Measurements from ENCODE around the gene EXOC3L4. TPM values are rescaled to one million over a fixed set of nuclear protein-coding genes. Genes with fewer than 3 reads are reported as not detected.

The EXOC3L4 gene
- polyA plus RNA-seq, 1 donor: 33.7 TPM

GRCh38 chr14:103101257-103101962 lies 6.9 kb downstream of the EXOC3L4 start:
- WGBS (ENCODE audit: insufficient coverage, low lambda C conversion rate): no CpG with 5 or more reads among the region's 11 CpGs
- peaks cover 12% of the 10 kb centered on the region for H3K9me3 ChIP-seq (ENCODE audit: control insufficient read depth, low read depth, low read length)
- peaks cover 2% of the 10 kb centered on the region for H3K36me3 ChIP-seq (ENCODE audit: control insufficient read depth, insufficient read depth, low read length)
- peak in 1 of 2 donors; percentile 64 for DNase-seq
- H3K4me3 ChIP-seq (ENCODE audit: low read length): no peak overlapping the region
- peaks cover 76% of the 10 kb centered on the region for H3K4me1 ChIP-seq (ENCODE audit: control insufficient read depth, insufficient read depth, low read length)
- H3K27ac ChIP-seq (ENCODE audit: low read length): no peak overlapping the region
- H3K27me3 ChIP-seq (ENCODE audit: control insufficient read depth, insufficient read depth, low read length): peaks cover 32% of the 10 kb centered on the region

DNA sequence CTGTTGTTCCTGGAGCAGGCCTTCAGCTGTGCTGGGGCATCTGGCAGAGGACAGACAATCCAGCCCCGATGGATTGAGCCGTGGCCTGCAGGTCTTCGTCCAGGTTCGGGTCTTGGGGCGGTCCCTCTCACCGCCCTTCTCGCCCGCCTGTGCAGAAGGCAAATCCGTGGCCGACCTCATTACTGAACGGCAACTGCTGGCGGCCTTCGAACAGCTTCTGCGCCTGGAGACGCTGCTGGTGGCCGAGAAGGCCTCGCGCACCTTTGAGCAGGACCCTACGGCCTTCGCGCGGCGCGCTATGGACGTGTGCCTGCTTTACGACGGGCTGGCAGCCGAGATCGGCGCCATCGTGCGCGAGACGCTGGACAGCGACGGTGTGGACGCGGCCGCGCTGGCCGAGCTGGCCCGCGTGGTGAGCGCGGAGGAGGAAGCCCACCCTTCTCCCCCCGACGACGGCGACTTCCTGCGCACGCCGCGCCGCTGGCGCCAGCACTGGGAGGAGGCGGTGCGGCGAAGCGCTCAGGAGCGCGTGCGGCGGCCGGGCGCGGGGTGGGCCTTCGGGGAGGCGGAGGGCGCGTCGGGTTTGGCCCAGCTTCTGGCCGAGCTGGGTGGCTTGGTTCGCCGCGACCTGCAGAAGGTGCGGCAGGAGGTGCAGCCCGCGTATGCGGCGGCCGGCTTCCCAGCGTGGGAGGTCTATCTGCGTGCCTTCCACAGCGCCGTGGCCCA lies 7.6 kb downstream of the EXOC3L4 start:
- H3K4me1 ChIP-seq (ENCODE audit: control insufficient read depth, insufficient read depth, low read length): peaks cover 72% of the 10 kb centered on the region
- H3K27me3 ChIP-seq (ENCODE audit: control insufficient read depth, insufficient read depth, low read length): peaks cover 32% of the 10 kb centered on the region
- H3K4me3 ChIP-seq (ENCODE audit: low read length): no peak overlapping the region
- H3K9me3 ChIP-seq (ENCODE audit: control insufficient read depth, low read depth, low read length): peaks cover 12% of the 10 kb centered on the region
- H3K36me3 ChIP-seq (ENCODE audit: control insufficient read depth, insufficient read depth, low read length): peaks cover 2% of the 10 kb centered on the region
- no CpG with 5 or more reads among the region's 85 CpGs for WGBS (ENCODE audit: insufficient coverage, low lambda C conversion rate)
- no peak for DNase-seq
- H3K27ac ChIP-seq (ENCODE audit: low read length): no peak overlapping the region

DNA sequence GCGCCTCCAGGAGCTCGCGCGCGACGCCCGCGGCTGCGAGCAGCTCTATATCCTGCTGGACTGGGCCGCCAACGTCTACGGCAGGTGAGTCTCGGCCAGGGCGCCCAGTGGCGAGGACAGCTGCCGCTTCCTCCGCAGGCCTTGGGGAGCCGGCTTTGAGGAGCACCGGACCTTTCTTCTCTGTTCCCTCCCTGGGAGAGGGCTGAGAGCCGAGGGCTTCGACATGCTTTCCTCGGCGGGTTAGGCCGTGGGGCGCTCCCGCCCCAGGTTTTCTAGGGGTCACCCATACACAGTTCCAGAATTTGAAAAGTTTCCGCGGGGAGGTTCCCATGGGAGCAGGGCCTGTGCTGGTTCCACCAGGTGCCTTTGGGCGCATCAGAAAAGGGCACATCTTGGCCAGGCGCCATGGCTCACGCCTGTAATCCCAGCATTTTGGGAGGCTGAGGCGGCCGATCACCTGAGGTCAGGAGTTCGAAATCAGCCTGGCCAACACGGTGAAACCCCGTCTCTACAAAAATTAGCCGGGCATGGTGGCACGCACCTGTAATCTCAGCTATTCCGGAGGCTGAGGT lies 8.2 kb downstream of the EXOC3L4 start:
- peaks cover 66% of the 10 kb centered on the region for H3K4me1 ChIP-seq (ENCODE audit: control insufficient read depth, insufficient read depth, low read length)
- H3K27ac ChIP-seq (ENCODE audit: low read length): no peak overlapping the region
- H3K27me3 ChIP-seq (ENCODE audit: control insufficient read depth, insufficient read depth, low read length): peaks cover 32% of the 10 kb centered on the region
- peaks cover 12% of the 10 kb centered on the region for H3K9me3 ChIP-seq (ENCODE audit: control insufficient read depth, low read depth, low read length)
- DNase-seq: no peak
- H3K36me3 ChIP-seq (ENCODE audit: control insufficient read depth, insufficient read depth, low read length): peaks cover 2% of the 10 kb centered on the region
- WGBS (ENCODE audit: insufficient coverage, low lambda C conversion rate): no CpG with 5 or more reads among the region's 39 CpGs
- no peak overlapping the region for H3K4me3 ChIP-seq (ENCODE audit: low read length)

GRCh38 chr14:103103461-103104388 lies 9.2 kb downstream of the EXOC3L4 start:
- Histone ChIP-seq H3K27me3 (ENCODE audit: control insufficient read depth, insufficient read depth, low read length) (peaks cover 32% of the 10 kb centered on the region), H3K27ac (ENCODE audit: low read length) (no peak overlapping the region), H3K36me3 (ENCODE audit: control insufficient read depth, insufficient read depth, low read length) (peaks cover 5% of the 10 kb centered on the region), H3K9me3 (ENCODE audit: control insufficient read depth, low read depth, low read length) (peaks cover 10% of the 10 kb centered on the region), H3K4me3 (ENCODE audit: low read length) (peak overlapping the region; percentile 28), H3K4me1 (ENCODE audit: control insufficient read depth, insufficient read depth, low read length) (peaks cover 59% of the 10 kb centered on the region)
- DNase-seq: peak in 1 of 2 donors; percentile 87
- WGBS (ENCODE audit: insufficient coverage, low lambda C conversion rate): no CpG with 5 or more reads among the region's 68 CpGs

DNA sequence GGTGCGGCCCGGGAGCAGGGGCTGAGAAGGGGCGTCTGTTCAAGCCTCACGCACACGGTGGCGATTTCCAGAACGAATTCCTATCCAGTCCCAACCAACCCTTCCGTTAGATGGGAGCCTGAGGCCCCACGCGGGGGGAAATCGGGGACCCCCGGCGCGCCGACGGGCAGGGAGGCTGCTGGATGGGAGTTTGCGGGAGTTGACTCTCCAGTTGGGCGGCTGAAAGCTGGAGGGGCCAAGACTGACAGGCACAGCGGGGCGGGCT lies 9.8 kb downstream of the EXOC3L4 start:
- Histone ChIP-seq H3K4me3 (ENCODE audit: low read length) (peak overlapping the region; percentile 4), H3K9me3 (ENCODE audit: control insufficient read depth, low read depth, low read length) (peaks cover 10% of the 10 kb centered on the region), H3K27me3 (ENCODE audit: control insufficient read depth, insufficient read depth, low read length) (peaks cover 32% of the 10 kb centered on the region), H3K36me3 (ENCODE audit: control insufficient read depth, insufficient read depth, low read length) (peaks cover 5% of the 10 kb centered on the region), H3K27ac (ENCODE audit: low read length) (no peak overlapping the region), H3K4me1 (ENCODE audit: control insufficient read depth, insufficient read depth, low read length) (peaks cover 53% of the 10 kb centered on the region)
- no peak for DNase-seq
- no CpG with 5 or more reads among the region's 20 CpGs for WGBS (ENCODE audit: insufficient coverage, low lambda C conversion rate)

- Histone ChIP-seq H3K36me3 (ENCODE audit: control insufficient read depth, insufficient read depth, low read length) (peaks cover 5% of the 10 kb centered on the region), H3K4me3 (ENCODE audit: low read length) (peak overlapping the region; percentile 32), H3K27ac (ENCODE audit: low read length) (no peak overlapping the region), H3K4me1 (ENCODE audit: control insufficient read depth, insufficient read depth, low read length) (peaks cover 48% of the 10 kb centered on the region), H3K27me3 (ENCODE audit: control insufficient read depth, insufficient read depth, low read length) (peaks cover 32% of the 10 kb centered on the region), H3K9me3 (ENCODE audit: control insufficient read depth, low read depth, low read length) (peaks cover 10% of the 10 kb centered on the region)
- WGBS (ENCODE audit: insufficient coverage, low lambda C conversion rate): no CpG with 5 or more reads among the region's 59 CpGs
- peak; percentile 70 to 76 for DNase-seq
Observed at GRCh38 chr14:103104654-103105452, 10.3 kb downstream of the EXOC3L4 start.

- Histone ChIP-seq H3K4me3 (ENCODE audit: low read length) (no peak overlapping the region), H3K4me1 (ENCODE audit: control insufficient read depth, insufficient read depth, low read length) (peaks cover 43% of the 10 kb centered on the region), H3K27ac (ENCODE audit: low read length) (no peak overlapping the region), H3K9me3 (ENCODE audit: control insufficient read depth, low read depth, low read length) (peaks cover 10% of the 10 kb centered on the region), H3K36me3 (ENCODE audit: control insufficient read depth, insufficient read depth, low read length) (peaks cover 5% of the 10 kb centered on the region), H3K27me3 (ENCODE audit: control insufficient read depth, insufficient read depth, low read length) (peaks cover 32% of the 10 kb centered on the region)
- WGBS (ENCODE audit: insufficient coverage, low lambda C conversion rate): 80% methylated on average over 1 of the region's 9 CpGs
- no peak for DNase-seq
Observed at GRCh38 chr14:103105580-103106150, 11.1 kb downstream of the EXOC3L4 start.

DNA sequence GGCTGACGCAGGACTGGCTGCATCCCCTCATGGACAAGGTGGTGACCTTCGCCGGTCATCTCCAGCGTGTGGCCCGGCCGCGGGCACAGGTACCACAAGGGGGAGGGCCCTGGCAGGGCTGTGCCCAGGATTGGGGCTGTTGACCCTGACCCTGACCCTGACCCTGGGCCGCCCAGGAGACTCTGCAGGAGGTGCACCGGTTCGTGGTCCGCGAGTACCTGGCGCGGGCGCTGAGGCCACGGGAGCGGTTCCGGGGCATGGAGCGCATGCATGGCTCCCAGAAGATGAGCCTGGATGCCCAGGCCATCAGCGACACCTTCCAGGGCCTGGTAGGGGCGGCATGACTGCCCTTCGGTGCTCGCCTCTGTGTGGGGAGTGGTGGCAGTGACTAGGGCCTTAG lies 12.9 kb downstream of the EXOC3L4 start:
- no peak overlapping the region for H3K27ac ChIP-seq (ENCODE audit: low read length)
- peaks cover 25% of the 10 kb centered on the region for H3K27me3 ChIP-seq (ENCODE audit: control insufficient read depth, insufficient read depth, low read length)
- H3K9me3 ChIP-seq (ENCODE audit: control insufficient read depth, low read depth, low read length): peaks cover 10% of the 10 kb centered on the region
- peaks cover 36% of the 10 kb centered on the region for H3K4me1 ChIP-seq (ENCODE audit: control insufficient read depth, insufficient read depth, low read length)
- DNase-seq: no peak
- H3K36me3 ChIP-seq (ENCODE audit: control insufficient read depth, insufficient read depth, low read length): peaks cover 5% of the 10 kb centered on the region
- WGBS (ENCODE audit: insufficient coverage, low lambda C conversion rate): no CpG with 5 or more reads among the region's 23 CpGs
- H3K4me3 ChIP-seq (ENCODE audit: low read length): no peak overlapping the region

DNA sequence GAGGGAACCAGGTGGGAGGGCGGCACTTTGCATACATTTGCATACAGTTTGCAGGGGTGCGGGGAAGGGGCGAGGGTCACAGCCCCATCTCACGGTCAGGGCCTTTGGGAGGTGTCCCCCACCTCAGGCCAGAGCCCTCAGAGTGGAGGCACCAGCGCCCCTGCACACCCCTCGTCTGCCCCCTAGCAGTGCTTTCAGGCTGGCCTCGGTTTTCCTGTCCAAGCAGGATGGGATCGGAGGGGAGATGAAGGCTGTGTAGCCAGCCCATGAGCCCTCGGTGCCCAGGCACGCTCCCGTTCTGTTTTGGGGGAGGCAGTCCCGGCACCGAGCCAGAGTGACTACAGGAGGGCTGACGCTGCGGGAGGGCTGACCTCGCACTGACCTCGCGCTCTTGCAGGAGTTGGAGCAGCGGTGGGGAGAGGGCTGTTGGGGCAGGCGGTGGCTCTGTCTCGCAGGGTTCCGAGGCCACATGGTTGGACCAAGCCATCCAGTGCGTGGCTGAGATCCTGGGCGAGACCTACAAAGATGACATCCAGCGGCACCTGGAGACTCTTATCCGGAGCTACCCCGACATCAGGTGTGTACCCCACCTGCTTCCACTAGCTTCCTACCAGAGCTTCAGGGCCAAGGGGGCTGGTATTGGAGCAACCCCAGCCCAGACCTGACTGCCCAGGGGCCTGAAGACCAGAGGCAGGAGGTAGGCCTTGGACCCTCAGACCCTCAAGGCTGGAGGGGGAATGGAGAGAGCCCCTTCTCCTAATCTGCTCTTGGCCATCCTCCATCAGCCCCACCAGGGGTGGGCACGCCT lies 13.6 kb downstream of the EXOC3L4 start:
- H3K27ac ChIP-seq (ENCODE audit: low read length): no peak overlapping the region
- no peak overlapping the region for H3K4me3 ChIP-seq (ENCODE audit: low read length)
- no CpG with 5 or more reads among the region's 28 CpGs for WGBS (ENCODE audit: insufficient coverage, low lambda C conversion rate)
- no peak for DNase-seq
- peaks cover 3% of the 10 kb centered on the region for H3K36me3 ChIP-seq (ENCODE audit: control insufficient read depth, insufficient read depth, low read length)
- H3K9me3 ChIP-seq (ENCODE audit: control insufficient read depth, low read depth, low read length): peaks cover 5% of the 10 kb centered on the region
- H3K27me3 ChIP-seq (ENCODE audit: control insufficient read depth, insufficient read depth, low read length): peaks cover 18% of the 10 kb centered on the region
- H3K4me1 ChIP-seq (ENCODE audit: control insufficient read depth, insufficient read depth, low read length): peaks cover 32% of the 10 kb centered on the region

Data from large intestine (tissue), 3 donors.